Femur (tissue), 1 donor: Measurements from ENCODE around the gene WDR12.
"Not testable (repeated sequence)": the region's sequence is repeated elsewhere in the genome, so short reads cannot be mapped to it uniquely, and the experiment has no call there.

ENCODE experiments used
- DNase-seq: peaks from one replicate; pipeline ENCODE4 v3.0.0-alpha.2; 2017

The WDR12 gene

GRCh38 chr2:202911512-202912341, at the start of gene WDR12, which contains the start of gene CARF:
WDR12 (minus strand) TSS chr2:202911673; CDS start chr2:202911476, 197 bp downstream.
CARF (plus strand) TSS chr2:202912275; CDS start chr2:202941903, 29,628 bp downstream.
- peak; percentile 96 for DNase-seq

GRCh38 chr2:202960524-202960923, 49.1 kb upstream of the WDR12 start:
- no peak for DNase-seq

GRCh38 chr2:202950592-202950991, 39.1 kb upstream of the WDR12 start:
- DNase-seq = no peak

GRCh38 chr2:202949333-202949732, 37.9 kb upstream of the WDR12 start:
- DNase-seq = not testable (repeated sequence)

- DNase-seq = no peak
Observed at GRCh38 chr2:202945497-202945896, 34.0 kb upstream of the WDR12 start.

GRCh38 chr2:202944816-202945215, 33.3 kb upstream of the WDR12 start:
- DNase-seq = no peak

- no peak for DNase-seq
Observed at GRCh38 chr2:202944408-202944807, 32.9 kb upstream of the WDR12 start.

GRCh38 chr2:202941771-202942170, 30.3 kb upstream of the WDR12 start:
- DNase-seq = no peak

- DNase-seq = no peak
Observed at GRCh38 chr2:202938960-202939359, 27.5 kb upstream of the WDR12 start.

- DNase-seq = no peak
Observed at GRCh38 chr2:202934456-202934855, 23.0 kb upstream of the WDR12 start.

- DNase-seq = no peak
Observed at GRCh38 chr2:202933958-202934357, 22.5 kb upstream of the WDR12 start.

- DNase-seq = no peak
Observed at GRCh38 chr2:202933139-202933510, 21.7 kb upstream of the WDR12 start.

GRCh38 chr2:202932425-202933138, 21.1 kb upstream of the WDR12 start:
- DNase-seq = no peak

- no peak for DNase-seq
Observed at GRCh38 chr2:202918860-202919259, 7.4 kb upstream of the WDR12 start.

- not testable (repeated sequence) for DNase-seq
Observed at GRCh38 chr2:202912342-202913201, 1.1 kb upstream of the WDR12 start.

- no peak for DNase-seq
Observed at GRCh38 chr2:202911203-202911511, 316 bp downstream of the WDR12 start.

- DNase-seq = no peak
Observed at GRCh38 chr2:202910698-202911097, 775 bp downstream of the WDR12 start.

GRCh38 chr2:202910250-202910649, 1.2 kb downstream of the WDR12 start:
- DNase-seq = not testable (repeated sequence)

GRCh38 chr2:202909394-202910192, 1.9 kb downstream of the WDR12 start:
- no peak for DNase-seq

GRCh38 chr2:202908186-202908585, 3.3 kb downstream of the WDR12 start:
- DNase-seq = no peak

- DNase-seq = not testable (repeated sequence)
Observed at GRCh38 chr2:202905507-202905906, 6.0 kb downstream of the WDR12 start.

GRCh38 chr2:202885190-202885589, 26.3 kb downstream of the WDR12 start:
- no peak for DNase-seq
